NCI-H748 (cell line): ENCODE data around the gene MYO3B.

ENCODE experiments used
- DNase-seq: peaks from one replicate; lab custom pipeline; 2025; ENCODE audit not compliant: unreplicated experiment; lab: John Stamatoyannopoulos, UW

The MYO3B gene

DNA sequence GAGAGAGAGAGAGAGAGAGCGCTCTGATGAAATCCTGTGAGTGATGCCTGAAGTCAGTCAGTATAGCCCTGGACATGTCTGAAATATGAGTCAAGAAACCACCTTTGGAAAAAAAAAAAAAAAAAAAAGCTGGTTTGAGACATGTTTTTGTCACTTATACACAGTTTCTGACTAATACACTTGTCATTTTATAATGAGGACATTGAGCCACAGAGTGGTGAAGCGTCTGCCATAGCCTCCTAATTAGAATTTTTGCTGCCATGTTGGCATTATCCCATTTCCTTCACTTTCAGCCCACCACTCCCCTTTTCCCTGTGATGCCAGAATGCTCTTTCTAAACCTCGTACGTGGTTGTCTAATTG lies 15.7 kb upstream of the MYO3B start:
- no peak for DNase-seq

DNA sequence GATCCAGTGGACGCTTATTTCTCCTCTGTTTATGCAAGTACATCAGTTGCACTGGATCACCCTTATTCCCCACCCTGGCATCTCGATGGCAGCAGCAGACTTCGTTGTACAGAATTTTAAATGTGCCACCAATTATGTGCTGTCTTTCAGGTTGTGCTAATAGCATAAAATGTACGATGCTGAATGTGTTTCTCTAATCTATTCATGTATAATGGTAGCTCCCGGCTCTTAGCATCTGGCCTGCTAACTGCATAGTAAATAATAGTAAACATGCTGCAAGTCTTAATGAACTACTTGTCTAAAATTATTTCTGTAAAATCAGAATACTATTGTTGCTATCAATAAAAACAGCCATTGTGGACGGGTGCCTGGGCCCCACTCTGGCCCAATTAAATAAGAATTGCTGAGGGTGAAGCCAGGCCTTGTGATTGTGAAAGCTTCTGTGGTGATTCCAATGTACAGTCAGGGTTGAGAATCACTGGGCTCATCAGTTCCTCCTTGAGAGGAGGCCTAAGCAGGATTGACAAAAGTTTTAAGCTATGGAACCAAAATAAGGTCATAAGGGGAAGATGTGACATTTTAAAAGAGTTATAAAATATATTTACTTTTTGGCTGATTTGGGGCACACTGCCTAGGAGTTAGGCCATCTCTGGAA lies 14.4 kb upstream of the MYO3B start:
- peak; percentile 65 for DNase-seq

- no peak for DNase-seq
Observed at GRCh38 chr2:170165129-170165528, 12.8 kb upstream of the MYO3B start.

GRCh38 chr2:170166735-170167134 lies 11.2 kb upstream of the MYO3B start:
- no peak for DNase-seq

DNA sequence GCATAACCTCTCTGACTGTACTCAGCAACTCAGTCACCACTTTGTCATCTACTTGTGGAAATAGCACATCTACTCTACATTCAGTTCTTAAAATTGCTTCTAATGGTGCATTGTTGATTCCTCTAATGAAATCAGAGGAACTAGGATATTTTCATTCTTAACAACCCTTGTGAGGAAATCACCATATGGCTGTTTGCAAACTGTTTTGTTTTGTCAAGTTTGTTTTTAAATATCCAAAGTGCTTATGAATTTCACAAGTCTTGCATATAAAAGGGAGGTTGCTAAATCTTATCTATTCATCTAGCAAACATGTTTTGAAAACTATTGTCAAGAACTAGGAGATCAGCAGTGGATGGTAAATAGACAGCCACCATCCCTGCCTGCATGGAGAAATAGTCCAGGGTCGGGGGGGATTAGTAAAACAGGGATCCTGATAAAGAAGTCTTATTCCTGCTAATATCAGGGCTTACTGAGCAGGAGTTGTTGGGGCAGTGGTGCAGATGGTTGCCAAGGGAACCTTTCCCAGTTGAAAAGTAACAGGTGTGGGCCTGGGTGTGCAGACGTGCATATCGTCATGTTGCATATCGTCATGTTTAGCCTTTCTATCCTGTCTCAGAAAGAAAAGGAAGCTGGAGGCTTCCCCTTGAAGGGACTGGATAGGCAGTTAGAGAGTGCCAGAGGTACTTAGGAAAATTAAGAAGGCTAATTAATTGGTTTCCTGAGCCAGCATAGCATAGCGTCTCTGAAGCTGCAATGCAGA lies 7.5 kb upstream of the MYO3B start:
- peak; percentile 92 for DNase-seq

- DNase-seq: no peak
Observed at GRCh38 chr2:170176212-170176611, 1.7 kb upstream of the MYO3B start.

DNA sequence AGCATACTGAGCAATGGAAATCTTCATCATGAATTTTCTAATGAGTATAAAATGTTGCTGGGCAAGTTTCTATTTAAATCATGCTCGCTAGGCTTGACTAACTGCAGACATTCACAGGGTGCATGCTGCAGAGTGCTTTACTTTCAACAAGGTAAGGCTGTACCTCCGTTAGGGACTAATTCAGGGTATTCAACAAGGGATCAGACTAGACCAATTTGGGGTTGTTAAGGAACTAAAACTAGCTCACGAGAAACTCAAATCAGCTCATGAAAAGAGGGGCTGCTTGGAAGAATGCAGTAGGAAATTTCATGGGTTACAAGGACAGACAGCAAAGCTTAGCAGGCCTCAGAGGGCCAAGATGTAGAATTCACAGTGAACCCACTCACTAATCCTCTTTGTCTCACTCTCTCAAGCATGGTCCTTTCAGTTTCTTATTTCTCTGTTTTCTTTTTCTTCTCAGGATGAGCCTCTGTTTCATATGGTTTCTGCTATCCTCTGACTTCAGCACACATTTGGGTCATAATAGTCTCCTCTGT lies 2.2 kb downstream of the MYO3B start:
- DNase-seq: no peak

- no peak for DNase-seq
Observed at GRCh38 chr2:170181602-170182001, 3.7 kb downstream of the MYO3B start.

GRCh38 chr2:170185319-170185718 lies 7.4 kb downstream of the MYO3B start:
- no peak for DNase-seq

DNA sequence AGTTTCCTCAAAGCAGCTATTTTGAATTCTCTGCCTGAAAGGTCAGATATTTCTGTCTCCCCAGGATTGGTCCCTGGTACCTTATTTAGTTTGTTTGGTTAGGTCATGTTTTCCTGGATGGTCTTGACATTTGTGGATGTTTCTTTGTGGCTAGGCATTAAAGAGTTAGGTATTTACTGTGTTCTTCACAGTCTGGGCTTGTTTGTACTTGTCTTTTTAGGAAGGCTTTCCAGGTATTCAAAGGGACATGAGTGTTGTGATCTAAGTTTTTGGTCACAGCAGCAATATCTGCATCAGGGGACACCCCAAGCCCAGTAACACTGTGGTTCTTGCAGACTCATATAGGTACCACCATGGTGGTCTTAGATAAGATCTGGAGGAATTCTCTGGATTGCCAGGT lies 11.8 kb downstream of the MYO3B start:
- DNase-seq: no peak

GRCh38 chr2:170190172-170190571 lies 12.2 kb downstream of the MYO3B start:
- DNase-seq: no peak

GRCh38 chr2:170191166-170191866 lies 13.4 kb downstream of the MYO3B start:
- no peak for DNase-seq

DNA sequence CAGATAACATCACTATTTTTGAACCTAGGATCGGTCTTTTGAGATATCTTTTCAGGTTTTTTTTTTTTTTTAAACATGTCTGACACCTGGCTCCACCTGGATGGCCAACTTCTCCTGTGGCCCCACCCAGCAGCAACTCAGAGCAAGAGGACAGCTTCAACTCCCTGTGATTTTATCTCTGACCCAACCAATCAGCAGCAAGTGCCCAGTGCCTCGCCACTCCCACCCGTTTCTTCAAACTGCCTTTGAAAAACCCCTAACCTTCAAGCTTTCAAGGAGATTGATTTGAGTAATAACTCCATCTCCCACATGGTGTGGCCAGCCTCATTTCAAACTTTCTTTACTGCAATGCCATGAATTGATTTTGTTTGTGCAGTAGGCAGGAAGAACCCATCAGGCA lies 19.0 kb downstream of the MYO3B start:
- no peak for DNase-seq

GRCh38 chr2:170201275-170201674 lies 23.3 kb downstream of the MYO3B start:
- peak; percentile 14 for DNase-seq

DNA sequence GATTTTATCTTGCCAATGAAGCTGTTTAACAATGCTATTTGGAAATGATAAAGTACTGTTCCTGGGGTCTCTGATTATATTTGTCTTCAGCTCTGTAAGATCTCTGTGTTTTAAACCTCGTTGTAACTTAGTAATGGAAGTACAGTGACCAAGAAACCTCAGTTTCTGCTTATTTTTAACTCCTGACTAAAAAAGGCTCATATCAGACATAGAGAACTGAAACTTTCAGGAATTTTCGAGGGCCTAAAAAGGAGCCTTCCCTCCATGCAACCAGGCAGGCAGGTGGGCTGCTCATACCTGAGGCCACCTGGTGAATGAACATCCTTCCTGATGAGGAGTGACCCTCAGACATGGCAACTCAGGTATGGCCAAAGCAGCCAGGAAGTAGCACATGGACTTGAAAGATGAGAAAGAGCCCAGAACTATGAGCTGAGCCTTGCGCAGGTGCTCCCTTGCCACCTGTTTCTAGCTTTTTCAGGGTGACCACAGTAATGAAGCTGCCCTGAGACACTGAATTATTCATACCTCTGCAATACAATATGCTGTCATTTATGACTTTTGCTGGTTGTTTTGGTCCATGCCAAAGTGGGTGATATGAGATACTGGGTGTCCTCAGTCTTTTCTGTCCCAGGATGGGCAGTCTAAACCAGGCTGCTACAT lies 23.9 kb downstream of the MYO3B start:
- DNase-seq: no peak

- no peak for DNase-seq
Observed at GRCh38 chr2:170202437-170202836, 24.5 kb downstream of the MYO3B start.

GRCh38 chr2:170204298-170204951 lies 26.5 kb downstream of the MYO3B start:
- no peak for DNase-seq

- DNase-seq: no peak
Observed at GRCh38 chr2:170206246-170206645, 28.3 kb downstream of the MYO3B start.

GRCh38 chr2:170206805-170207407 lies 29.0 kb downstream of the MYO3B start:
- DNase-seq: no peak

- peak; percentile 3 for DNase-seq
Observed at GRCh38 chr2:170207901-170208300, 30.0 kb downstream of the MYO3B start.
